ENCODE measurements around the gene ASIC4.

Gene ASIC4

DNA sequence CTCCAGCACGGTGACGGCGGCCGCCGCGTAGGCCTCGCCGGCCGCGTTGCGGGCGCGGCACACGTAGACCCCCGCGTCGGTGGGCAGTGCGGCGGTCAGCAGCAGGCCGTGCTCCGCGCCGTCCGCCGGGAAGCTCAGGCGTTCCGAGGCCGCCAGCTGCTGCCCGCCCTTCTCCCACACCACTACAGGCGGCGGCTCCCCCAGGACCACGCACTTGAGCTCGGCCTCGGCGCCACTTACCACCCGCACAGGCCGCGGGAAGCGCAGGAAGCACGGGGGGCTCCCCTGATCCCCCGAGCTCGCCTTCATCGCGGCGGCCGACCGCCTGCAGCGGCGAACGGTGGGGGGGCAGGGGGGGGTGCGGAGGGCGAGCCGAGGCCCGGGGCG lies 56.6 kb downstream of the ASIC4 start:
- no peak for DNase-seq

DNA sequence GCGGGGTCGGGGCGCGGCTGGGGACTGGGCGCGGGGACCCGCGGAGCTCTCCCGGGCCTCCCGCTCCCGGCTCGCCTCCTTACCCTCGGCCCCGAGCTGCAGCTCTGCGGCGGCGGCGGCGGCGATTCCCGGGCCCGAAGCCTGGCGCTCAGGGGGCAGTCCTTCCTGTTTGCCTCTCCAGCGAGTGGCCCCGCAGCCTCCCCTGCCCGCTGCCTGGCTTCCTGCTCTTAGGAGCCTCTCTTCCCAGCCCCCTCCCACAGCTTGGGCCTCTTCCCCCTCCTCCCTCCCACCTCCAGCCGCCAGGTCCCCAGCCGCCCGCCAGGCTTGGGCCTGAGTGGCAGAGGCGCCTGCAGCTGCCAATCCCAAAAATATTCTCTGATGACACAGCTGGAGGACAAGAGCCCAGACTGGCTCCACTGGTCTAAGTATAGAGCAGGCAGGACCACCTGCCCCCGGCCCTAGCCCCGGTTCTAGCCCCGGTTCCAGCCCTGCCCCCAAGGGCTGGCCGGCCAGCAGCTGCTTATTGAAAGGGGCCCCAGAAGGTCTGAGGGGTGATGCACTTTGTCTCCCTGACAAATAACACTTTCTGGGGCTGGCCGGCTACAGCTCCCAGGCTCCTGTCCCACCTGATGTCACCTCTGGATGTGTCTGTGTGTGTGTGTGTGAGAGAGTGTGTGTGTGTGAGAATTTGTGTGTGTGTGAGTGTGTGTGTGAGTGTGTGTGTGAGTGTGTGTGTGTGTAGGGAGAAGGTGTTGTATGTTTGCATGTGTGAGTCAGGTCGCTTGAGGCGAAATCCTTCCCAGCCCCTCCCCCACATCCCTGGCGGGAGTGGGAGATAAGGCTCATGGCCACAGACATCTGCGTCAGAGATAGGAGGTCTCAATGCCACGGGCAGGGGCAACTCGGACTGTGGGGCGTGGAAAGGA lies 57.3 kb downstream of the ASIC4 start, which contains the start of gene OBSL1:
TSS of gene OBSL1 (minus strand) at position 229 of the 926 bp plus-strand sequence. CDS start 307 bp downstream, outside the sequence.
- no peak for DNase-seq

- no peak for DNase-seq
Observed at GRCh38 chr2:219572237-219573001, 58.1 kb downstream of the ASIC4 start, which contains the start of gene INHA. Gene INHA, plus strand, starts transcription at chr2:219572310. Its CDS starts 65 bp downstream, at chr2:219572375.

DNA sequence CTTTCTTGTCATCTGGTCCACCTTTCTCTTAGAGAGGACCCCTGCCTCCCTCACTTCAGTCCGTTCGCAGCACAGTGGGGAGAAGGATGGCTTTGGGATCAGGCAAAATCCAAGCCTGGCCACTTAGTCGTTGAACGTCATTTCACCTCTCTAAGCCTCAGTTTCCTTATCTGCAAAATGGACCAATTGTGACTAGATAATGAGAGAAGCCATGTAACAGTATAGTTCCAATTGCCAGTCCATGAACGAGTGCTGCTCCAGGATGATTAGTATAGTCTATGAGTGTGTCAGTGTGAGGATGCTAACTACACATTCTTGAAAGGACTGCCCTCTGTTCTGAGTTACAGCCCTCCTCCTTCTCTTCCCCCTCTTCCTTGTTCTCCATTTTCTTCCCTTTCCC lies 58.9 kb downstream of the ASIC4 start:
- DNase-seq = no peak

DNA sequence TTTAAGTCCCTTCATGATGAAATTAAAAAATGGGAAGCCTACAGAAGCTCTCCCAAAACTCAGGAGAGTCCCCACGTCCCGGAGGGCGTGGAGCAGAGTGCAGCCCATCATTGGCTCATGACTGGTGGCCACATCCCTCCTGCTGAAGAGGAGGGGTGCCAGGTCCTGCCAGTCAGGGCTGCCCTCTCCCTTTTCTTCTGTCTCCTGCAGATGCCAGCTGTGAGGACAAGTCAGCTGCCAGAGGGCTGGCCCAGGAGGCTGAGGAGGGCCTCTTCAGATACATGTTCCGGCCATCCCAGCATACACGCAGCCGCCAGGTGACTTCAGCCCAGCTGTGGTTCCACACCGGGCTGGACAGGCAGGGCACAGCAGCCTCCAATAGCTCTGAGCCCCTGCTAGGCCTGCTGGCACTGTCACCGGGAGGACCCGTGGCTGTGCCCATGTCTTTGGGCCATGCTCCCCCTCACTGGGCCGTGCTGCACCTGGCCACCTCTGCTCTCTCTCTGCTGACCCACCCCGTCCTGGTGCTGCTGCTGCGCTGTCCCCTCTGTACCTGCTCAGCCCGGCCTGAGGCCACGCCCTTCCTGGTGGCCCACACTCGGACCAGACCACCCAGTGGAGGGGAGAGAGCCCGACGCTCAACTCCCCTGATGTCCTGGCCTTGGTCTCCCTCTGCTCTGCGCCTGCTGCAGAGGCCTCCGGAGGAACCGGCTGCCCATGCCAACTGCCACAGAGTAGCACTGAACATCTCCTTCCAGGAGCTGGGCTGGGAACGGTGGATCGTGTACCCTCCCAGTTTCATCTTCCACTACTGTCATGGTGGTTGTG lies 60.4 kb downstream of the ASIC4 start:
- DNase-seq = no peak

GRCh38 chr2:219575566-219576504 lies 61.6 kb downstream of the ASIC4 start:
- DNase-seq = no peak

GRCh38 chr2:219576505-219577388 lies 62.5 kb downstream of the ASIC4 start:
- DNase-seq = no peak

- DNase-seq = no peak
Observed at GRCh38 chr2:219578811-219579613, 64.7 kb downstream of the ASIC4 start.

GRCh38 chr2:219581346-219581745 lies 67.1 kb downstream of the ASIC4 start:
- DNase-seq = no peak

Data from activated naive CD4-positive, alpha-beta T cell (primary cell).